Activated naive CD4-positive, alpha-beta T cell treated with anti-CD3 and anti-CD28 coated beads for 36 hours (primary cell): ENCODE data around the gene CYP4F8. TPM values are rescaled to one million over a fixed set of nuclear protein-coding genes. Genes with fewer than 3 reads are reported as not detected.

Source experiments
- CTCF ChIA-PET: fragments of 350-600 bp; sonication (Branson Sonifier 250); formaldehyde crosslinking; loops from one replicate; lab custom pipeline; 2021; ENCODE audit warnings: antibody characterized with exemption; lab: Charles Lee
- DNase-seq: peaks from one replicate; pipeline ENCODE4 v3.0.0-alpha.2; 2020
- H3K27ac Mint-ChIP-seq: one replicate; pipeline ENCODE4 v1.8.0; 2021; ENCODE audit warnings: mild to moderate bottlenecking, mixed read lengths
- H3K27me3 Mint-ChIP-seq: one replicate; pipeline ENCODE4 v1.8.0; 2021; ENCODE audit warnings: low read depth, mixed read lengths
- H3K36me3 Mint-ChIP-seq: one replicate; pipeline ENCODE4 v1.8.0; 2021; ENCODE audit warnings: low read depth, mixed read lengths
- H3K4me1 Mint-ChIP-seq: one replicate; pipeline ENCODE4 v1.8.0; 2021; ENCODE audit warnings: low read depth, mixed read lengths
- H3K4me3 Mint-ChIP-seq: one replicate; pipeline ENCODE4 v1.8.0; 2021; ENCODE audit warnings: mild to moderate bottlenecking, moderate library complexity, mixed read lengths
- H3K9me3 Mint-ChIP-seq: one replicate; pipeline ENCODE4 v1.8.0; 2021; ENCODE audit warnings: mixed read lengths
- intact Hi-C: fragments of 100-400 bp; cut with micrococcal nuclease; formaldehyde crosslinking; loops from one replicate; pipeline ENCODE4 v1.15.1; 2023
- total RNA-seq, 2 experiments: library from RNA; stranded (reverse); gene quantifications; one replicate each; pipeline ENCODE4 v1.2.3, GENCODE V29; 2021

Gene CYP4F8
- total RNA-seq, 2 experiments from 2014 or later: not detected

GRCh38 chr19:15622991-15623390, 8.0 kb downstream of the CYP4F8 start:
- Mint-ChIP-seq H3K9me3 (no peaks in the 10 kb centered on the region), H3K4me3 (no peak overlapping the region), H3K27ac (no peak overlapping the region), H3K36me3 (no peaks in the 10 kb centered on the region), H3K27me3 (peaks cover 21% of the 10 kb centered on the region), H3K4me1 (no peaks in the 10 kb centered on the region)
- DNase-seq: no peak
- intact Hi-C loops: loop anchor here (10.0 kb wide), 1 partner anchor 422 kb away; no protein-coding TSS in a partner anchor
- CTCF ChIA-PET: no interaction called here

DNA sequence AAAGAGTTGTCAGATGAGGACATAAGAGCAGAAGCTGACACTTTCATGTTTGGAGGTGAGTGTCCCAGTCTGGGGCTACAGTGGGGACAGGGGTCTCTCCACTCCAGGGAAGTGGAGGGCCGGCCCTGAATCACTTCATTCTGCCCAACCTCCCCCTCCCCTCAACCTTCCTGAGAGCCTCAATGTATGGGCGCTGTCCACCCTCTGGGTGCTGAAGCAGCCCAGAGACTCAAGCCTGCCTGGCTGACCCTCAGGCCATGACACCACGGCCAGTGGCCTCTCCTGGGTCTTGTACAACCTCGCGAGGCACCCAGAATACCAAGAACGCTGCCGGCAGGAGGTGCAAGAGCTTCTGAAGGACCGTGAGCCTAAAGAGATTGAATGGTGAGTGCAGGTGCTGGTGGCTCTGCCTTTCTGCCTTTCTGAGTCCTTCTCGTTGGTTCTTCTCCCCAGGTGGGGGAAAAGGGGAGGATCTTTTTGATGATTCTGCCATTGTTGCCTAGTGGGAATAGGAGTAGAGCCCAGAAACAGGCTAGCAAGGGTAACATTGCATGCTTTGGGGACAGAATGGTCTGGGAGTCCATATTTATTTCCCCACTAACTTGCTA, 8.8 kb downstream of the CYP4F8 start:
- no peaks in the 10 kb centered on the region for H3K36me3 Mint-ChIP-seq
- CTCF ChIA-PET: no interaction called here
- DNase-seq: peak; percentile 14
- H3K4me1 Mint-ChIP-seq: no peaks in the 10 kb centered on the region
- H3K4me3 Mint-ChIP-seq: no peak overlapping the region
- H3K9me3 Mint-ChIP-seq: no peaks in the 10 kb centered on the region
- intact Hi-C loops: loop anchor here (10.0 kb wide), 1 partner anchor 421 kb away; no protein-coding TSS in a partner anchor
- H3K27ac Mint-ChIP-seq: no peak overlapping the region
- peaks cover 16% of the 10 kb centered on the region for H3K27me3 Mint-ChIP-seq

GRCh38 chr19:15628236-15629002, 13.4 kb downstream of the CYP4F8 start:
- peaks cover 9% of the 10 kb centered on the region for H3K27me3 Mint-ChIP-seq
- no peak for DNase-seq
- CTCF ChIA-PET: interaction anchor here (0.6 kb wide), 1 partner anchor 451 kb away, joined by 5 read pairs; no protein-coding TSS in a partner anchor
- H3K4me1 Mint-ChIP-seq: no peaks in the 10 kb centered on the region
- no peak overlapping the region for H3K27ac Mint-ChIP-seq
- H3K36me3 Mint-ChIP-seq: no peaks in the 10 kb centered on the region
- H3K4me3 Mint-ChIP-seq: no peak overlapping the region
- intact Hi-C loops: loop anchor here (1.0 to 10.0 kb wide), 3 partner anchors 241 to 554 kb away; no protein-coding TSS in a partner anchor
- H3K9me3 Mint-ChIP-seq: no peaks in the 10 kb centered on the region

DNA sequence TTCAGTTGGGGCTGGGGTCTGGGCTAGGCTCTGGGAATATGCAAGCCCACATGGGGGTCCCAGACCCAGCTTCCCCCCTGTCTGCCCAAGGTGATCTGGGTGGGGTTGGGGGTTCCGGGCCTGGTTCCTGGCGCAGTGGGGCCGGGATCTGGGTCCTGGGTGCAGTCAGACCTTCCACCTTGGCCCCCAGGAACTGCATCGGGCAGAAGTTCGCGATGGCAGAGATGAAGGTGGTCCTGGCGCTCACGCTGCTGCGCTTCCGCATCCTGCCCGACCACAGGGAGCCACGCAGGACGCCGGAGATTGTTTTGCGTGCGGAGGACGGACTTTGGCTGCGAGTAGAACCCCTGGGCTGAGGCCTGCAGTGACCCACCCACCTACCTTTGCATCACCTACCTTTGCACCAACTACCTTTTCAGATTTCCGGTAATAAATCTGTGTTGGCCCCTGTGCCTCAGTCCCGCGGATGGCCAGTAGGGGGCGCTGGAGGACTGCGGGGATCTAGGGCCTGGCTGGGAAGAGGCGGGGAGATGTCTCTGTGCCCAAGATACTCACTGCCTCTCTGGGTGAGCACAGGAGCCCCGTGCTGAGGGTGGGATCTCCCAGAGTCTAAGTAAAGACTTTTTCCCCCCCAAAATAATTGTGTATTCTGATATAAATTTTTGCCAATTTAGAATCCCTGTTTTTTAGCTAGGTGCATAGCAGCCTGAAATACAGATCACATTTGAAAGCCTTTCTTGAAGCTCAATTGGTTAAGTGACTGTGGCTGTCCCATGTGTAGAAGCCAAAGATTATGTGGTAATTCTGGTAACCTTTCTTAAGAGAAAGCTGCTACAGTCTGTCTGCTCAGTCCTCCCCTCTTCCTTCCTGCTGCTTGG, 14.2 kb downstream of the CYP4F8 start:
- intact Hi-C loops: loop anchor here (1.0 to 10.0 kb wide), 3 partner anchors 240 to 553 kb away; no protein-coding TSS in a partner anchor
- no peaks in the 10 kb centered on the region for H3K36me3 Mint-ChIP-seq
- no peak overlapping the region for H3K4me3 Mint-ChIP-seq
- H3K27me3 Mint-ChIP-seq: peaks cover 6% of the 10 kb centered on the region
- no peak overlapping the region for H3K27ac Mint-ChIP-seq
- CTCF ChIA-PET: interaction anchor here (0.6 to 1.8 kb wide), 8 partner anchors 12 to 586 kb away, joined by 3 to 11 read pairs (median 4); partner anchors contain the start of gene FAM32A
- no peaks in the 10 kb centered on the region for H3K9me3 Mint-ChIP-seq
- no peaks in the 10 kb centered on the region for H3K4me1 Mint-ChIP-seq
- DNase-seq: peak; percentile 93

DNA sequence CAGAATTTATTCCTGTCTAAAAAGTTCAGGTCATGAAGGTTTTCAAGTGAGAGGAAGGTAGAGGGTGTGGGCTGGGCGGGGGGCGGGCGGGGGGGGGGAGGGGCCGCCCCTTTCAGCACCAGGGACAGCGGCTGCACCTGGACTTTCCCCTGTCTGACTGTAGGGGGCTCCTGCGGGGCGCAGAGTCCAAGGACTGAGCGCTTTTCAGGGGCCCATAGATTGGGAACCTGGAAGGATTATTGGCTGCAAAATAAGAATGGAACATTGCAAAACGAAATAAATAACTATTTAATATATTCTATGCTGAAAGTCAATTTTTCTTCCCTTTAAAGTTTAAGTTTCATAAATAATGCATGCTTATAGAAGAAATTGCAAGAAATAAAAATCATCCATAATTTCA, 16.8 kb downstream of the CYP4F8 start:
- H3K4me1 Mint-ChIP-seq: no peaks in the 10 kb centered on the region
- no peaks in the 10 kb centered on the region for H3K9me3 Mint-ChIP-seq
- peak; percentile 37 for DNase-seq
- CTCF ChIA-PET: no interaction called here
- H3K36me3 Mint-ChIP-seq: no peaks in the 10 kb centered on the region
- H3K4me3 Mint-ChIP-seq: no peak overlapping the region
- H3K27ac Mint-ChIP-seq: no peak overlapping the region
- intact Hi-C loops: no loop called here
- peaks cover 12% of the 10 kb centered on the region for H3K27me3 Mint-ChIP-seq

DNA sequence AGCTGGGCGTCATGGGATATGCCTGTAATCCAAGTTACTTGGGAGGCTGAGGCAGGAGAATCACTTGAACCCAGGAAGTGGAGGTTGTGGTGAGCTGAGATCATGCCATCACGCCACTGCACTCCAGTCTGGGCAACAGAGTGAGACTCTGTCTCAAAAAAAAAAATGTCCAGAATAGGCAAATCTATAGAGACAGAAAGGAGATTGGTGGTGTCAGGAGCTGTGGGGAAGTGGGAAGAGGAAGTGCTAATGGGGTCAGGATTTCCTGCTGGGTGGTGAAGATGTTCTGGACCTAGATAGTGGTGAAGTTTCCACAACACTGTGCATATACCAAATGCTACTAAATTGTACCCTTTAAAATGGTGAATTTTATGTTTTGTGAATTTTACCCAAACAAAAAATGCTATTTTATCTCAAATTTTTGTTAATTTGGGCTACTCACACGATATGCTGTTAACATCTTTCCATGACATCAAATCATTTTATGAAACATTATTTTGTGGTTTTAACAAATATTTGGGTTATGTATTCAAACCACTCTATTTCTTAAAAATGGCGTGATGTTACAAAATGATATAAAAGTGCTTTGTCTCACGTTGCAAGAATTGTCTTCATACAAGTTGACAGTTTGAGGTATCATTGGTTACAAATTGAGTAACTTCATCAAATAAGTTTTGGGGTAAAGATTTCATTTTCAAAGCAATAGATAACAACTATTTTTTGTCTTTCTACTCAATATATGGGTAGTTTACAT, 18.2 kb downstream of the CYP4F8 start:
- H3K9me3 Mint-ChIP-seq: no peaks in the 10 kb centered on the region
- H3K4me3 Mint-ChIP-seq: no peak overlapping the region
- no peaks in the 10 kb centered on the region for H3K36me3 Mint-ChIP-seq
- intact Hi-C loops: no loop called here
- no peak overlapping the region for H3K27ac Mint-ChIP-seq
- DNase-seq: no peak
- H3K4me1 Mint-ChIP-seq: no peaks in the 10 kb centered on the region
- H3K27me3 Mint-ChIP-seq: peaks cover 12% of the 10 kb centered on the region
- CTCF ChIA-PET: no interaction called here

DNA sequence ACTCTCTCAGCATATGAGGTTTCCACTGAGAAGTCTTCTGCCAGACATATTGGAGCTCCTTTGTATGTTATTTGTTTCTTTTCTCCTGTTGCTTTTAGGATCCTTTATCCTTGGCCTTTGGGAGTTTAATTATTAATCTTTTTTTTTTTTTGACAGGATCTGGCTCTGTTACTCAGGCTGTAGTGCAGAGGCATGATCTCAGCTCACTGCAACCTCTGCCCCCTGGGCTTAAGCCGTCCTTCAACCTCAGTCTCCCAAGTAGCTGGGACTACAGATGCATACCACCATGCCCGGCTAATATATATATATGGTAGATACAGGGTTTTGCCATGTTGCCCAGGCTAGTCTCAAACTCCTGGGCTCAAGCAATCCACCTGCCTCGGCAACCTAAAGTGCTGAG, 19.1 kb downstream of the CYP4F8 start:
- H3K9me3 Mint-ChIP-seq: no peaks in the 10 kb centered on the region
- intact Hi-C loops: no loop called here
- peaks cover 12% of the 10 kb centered on the region for H3K27me3 Mint-ChIP-seq

DNA sequence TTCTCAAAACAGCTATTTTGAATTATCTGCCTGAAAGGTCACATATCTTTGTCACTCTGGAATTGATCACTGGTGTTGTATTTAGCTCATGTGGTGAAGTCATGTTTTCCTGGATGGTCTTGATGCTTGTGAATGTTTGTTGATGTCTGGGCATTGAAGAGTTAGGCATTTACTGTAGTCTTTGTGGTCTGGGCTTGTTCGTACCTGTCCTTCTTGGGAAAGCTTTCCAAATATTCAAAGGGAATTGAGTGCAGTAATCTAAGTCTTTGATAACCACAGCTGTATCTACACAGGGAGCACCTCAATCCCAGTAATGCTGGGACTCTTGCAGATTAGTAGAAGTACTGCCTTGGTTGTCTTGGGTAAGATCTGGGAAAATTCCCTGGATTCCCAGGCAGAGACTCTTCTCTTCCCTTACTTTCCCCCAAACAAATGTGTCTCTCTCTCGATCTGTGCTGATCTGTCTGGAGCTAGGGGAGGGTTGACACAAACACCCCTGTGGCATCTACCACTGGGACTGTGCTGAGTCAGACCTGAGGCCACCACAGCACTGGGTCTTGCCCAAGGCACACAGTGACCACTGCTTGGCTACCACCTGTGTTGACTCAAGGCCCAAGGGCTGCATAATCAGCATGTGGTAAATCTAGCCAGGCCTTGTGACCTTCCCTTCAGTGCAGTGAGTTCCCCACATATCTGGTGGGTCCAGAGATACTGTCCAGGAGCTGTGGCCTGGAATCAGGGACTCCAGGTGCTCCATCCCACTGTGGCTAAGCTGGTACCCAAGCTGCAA, 20.2 kb downstream of the CYP4F8 start:
- Mint-ChIP-seq H3K4me1 (no peaks in the 10 kb centered on the region), H3K9me3 (no peaks in the 10 kb centered on the region), H3K27ac (no peak overlapping the region), H3K27me3 (peaks cover 12% of the 10 kb centered on the region), H3K4me3 (no peak overlapping the region), H3K36me3 (no peaks in the 10 kb centered on the region)
- CTCF ChIA-PET: no interaction called here
- intact Hi-C loops: no loop called here
- no peak for DNase-seq

More for the DNA sequence above, 19.1 kb downstream of the CYP4F8 start:
- no peaks in the 10 kb centered on the region for H3K36me3 Mint-ChIP-seq
- no peaks in the 10 kb centered on the region for H3K4me1 Mint-ChIP-seq
- H3K4me3 Mint-ChIP-seq: no peak overlapping the region
- no peak for DNase-seq
- H3K27ac Mint-ChIP-seq: no peak overlapping the region
- CTCF ChIA-PET: no interaction called here

DNA sequence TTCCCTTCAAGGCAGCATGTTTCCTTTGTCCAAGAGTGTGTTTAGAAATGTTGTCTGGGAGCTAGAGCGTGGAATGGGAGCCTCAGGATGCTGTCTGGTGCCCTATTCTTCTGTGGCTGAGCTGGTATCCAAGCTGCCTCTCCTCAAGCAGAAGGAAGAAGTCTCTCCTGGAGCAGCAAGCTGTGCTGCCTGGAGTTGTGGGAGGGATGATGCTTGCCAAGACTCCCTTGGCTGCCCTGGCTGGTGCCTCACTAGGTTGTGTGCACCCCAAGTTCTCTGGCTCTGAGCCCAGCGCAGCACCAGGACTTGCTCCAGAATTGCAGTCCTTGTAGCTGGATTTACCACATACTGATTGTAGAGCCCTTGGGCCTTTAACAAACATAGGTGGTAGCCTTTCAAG, 21.0 kb downstream of the CYP4F8 start:
- intact Hi-C loops: no loop called here
- Mint-ChIP-seq H3K4me1 (no peaks in the 10 kb centered on the region), H3K9me3 (no peaks in the 10 kb centered on the region), H3K27ac (no peak overlapping the region), H3K36me3 (no peaks in the 10 kb centered on the region), H3K27me3 (peaks cover 12% of the 10 kb centered on the region), H3K4me3 (no peak overlapping the region)
- CTCF ChIA-PET: no interaction called here
- no peak for DNase-seq

DNA sequence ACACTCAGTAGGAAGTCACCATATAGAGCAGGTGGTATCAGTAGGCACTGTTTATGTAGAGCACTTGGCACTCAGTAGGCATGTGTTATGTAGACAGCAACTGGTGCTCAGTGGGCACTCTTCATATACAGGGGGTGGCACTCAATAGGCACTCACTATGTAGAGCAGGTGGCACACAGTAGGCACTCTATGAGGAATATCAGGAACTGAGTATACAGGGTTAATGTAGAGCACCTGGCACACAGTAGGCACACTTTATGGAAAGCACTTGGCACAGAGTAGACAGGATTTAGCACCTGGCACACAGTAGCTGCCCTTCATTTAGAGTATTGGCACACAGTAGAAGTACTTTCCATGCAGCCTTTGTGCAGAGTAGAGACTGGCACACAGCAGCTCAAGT, 24.6 kb downstream of the CYP4F8 start:
- CTCF ChIA-PET: no interaction called here
- peaks cover 9% of the 10 kb centered on the region for H3K27me3 Mint-ChIP-seq

GRCh38 chr19:15640294-15640903, 25.4 kb downstream of the CYP4F8 start, which contains the start of gene CYP4F3:
TSS of gene CYP4F3 (plus strand) at chr19:15640897. CDS start at chr19:15641416, 519 bp downstream.
- CTCF ChIA-PET: no interaction called here
- Mint-ChIP-seq H3K4me1 (no peaks in the 10 kb centered on the region), H3K36me3 (no peaks in the 10 kb centered on the region), H3K27me3 (peaks cover 5% of the 10 kb centered on the region), H3K27ac (no peak within 1 kb of the TSS), H3K4me3 (no peak within 1 kb of the TSS), H3K9me3 (no peaks in the 10 kb centered on the region)
- intact Hi-C loops: no loop called here
- no peak for DNase-seq

More for the DNA sequence above, 24.6 kb downstream of the CYP4F8 start:
- Mint-ChIP-seq H3K9me3 (no peaks in the 10 kb centered on the region), H3K36me3 (no peaks in the 10 kb centered on the region), H3K4me1 (no peaks in the 10 kb centered on the region), H3K27ac (no peak overlapping the region), H3K4me3 (no peak overlapping the region)
- intact Hi-C loops: no loop called here
- DNase-seq: no peak
